K562 (cell line): ENCODE data around the gene TLCD4. TPM values are rescaled to one million over a fixed set of nuclear protein-coding genes. Genes with fewer than 3 reads are reported as not detected.

ENCODE experiments used
- ATAC-seq: fragments of 200-7000 bp; cut with Tn5 transposase; 3 replicates; pipeline ENCODE4 v1.9.1; 2020; ENCODE audit warnings: moderate library complexity
- BruUV-seq: library from RNA; stranded (reverse); fragments of 400-500 nt; replicated peaks from 2 replicates; lab custom pipeline; 2021; lab: Mats Ljungman, UMichigan
- CTCF ChIA-PET: fragments of 300-600 bp; formaldehyde crosslinking; extraction: SDS; loops from one replicate; lab custom pipeline; 2021; ENCODE audit warnings: low intra/inter-chr PET ratio; lab: Yijun Ruan, JAX
- POLR2A ChIA-PET: fragments of 300-600, 350-650 bp; sonication (Branson Sonifier 250); formaldehyde crosslinking; extraction: SDS; loops from one replicate; lab custom pipeline; 2021; ENCODE audit warnings: antibody characterized with exemption, inconsistent platforms; lab: Yijun Ruan, JAX
- DNase-seq, 4 experiments: peaks; one replicate each; pipeline versions ENCODE4 v3.0.0 to v3.0.0-alpha.2; 2011 to 2018; ENCODE audit warnings: low spot score in 3 of 4, mixed read lengths in 3 of 4; ENCODE audit errors: extremely low read depth in 1 of 4
- FAIRE-seq: peaks from 2 replicates; lab custom pipeline; 2011; peaks lifted over from hg19 to GRCh38; lab: Jason Lieb, UNC
- H2AFZ ChIP-seq: 2 replicates; pipeline ENCODE4 v1.6.0; 2011; ENCODE audit warnings: low read depth, low read length, control low read depth, inconsistent platforms
- H3K27ac ChIP-seq: fragments of 200-600 bp; 3 replicates; pipeline ENCODE4 v1.8.0; 2011; ENCODE audit warnings: low read depth, mild to moderate bottlenecking, control low read depth, inconsistent platforms, low read length, moderate library complexity, mixed read lengths; ENCODE audit errors: extremely low read depth
- H3K27me3 ChIP-seq, 2 experiments: fragments of 300-600 bp in 1 of 2; 2 replicates in 1 of 2; 3 replicates in 1 of 2; pipeline versions ENCODE4 v1.6.0 to v1.8.0; 2011; ENCODE audit warnings: inconsistent platforms in 2 of 2, low read length in 2 of 2, mild to moderate bottlenecking in 1 of 2, mixed read lengths in 1 of 2, moderate library complexity in 1 of 2; ENCODE audit not compliant: control insufficient read depth in 2 of 2, insufficient read depth in 2 of 2
- H3K36me3 ChIP-seq: fragments of 300-600 bp; 3 replicates; pipeline ENCODE4 v1.8.0; 2011; ENCODE audit warnings: mild to moderate bottlenecking, low read length, inconsistent platforms; ENCODE audit not compliant: control insufficient read depth, insufficient read depth
- H3K4me1 ChIP-seq, 2 experiments: fragments of 200-600 bp in 1 of 2; replicated peaks in 1 of 2; 2 replicates in 1 of 2; 3 replicates in 1 of 2; pipeline versions ENCODE4 v1.5.1 to v1.8.0; 2011; ENCODE audit warnings: inconsistent platforms in 2 of 2, low read length in 2 of 2, mild to moderate bottlenecking in 1 of 2, mixed read lengths in 1 of 2, moderate library complexity in 1 of 2; ENCODE audit not compliant: control insufficient read depth in 2 of 2, insufficient read depth in 2 of 2
- H3K4me2 ChIP-seq: 2 replicates; pipeline ENCODE4 v1.6.1; 2011; ENCODE audit warnings: low read length, control low read depth, inconsistent platforms, mixed read lengths; ENCODE audit not compliant: insufficient read depth
- H3K4me3 ChIP-seq: fragments of 200-600 bp; sonication (generic), shearing (Covaris generic); 2 replicates; pipeline ENCODE4 v1.5.1; 2016; ENCODE audit warnings: control low read depth, inconsistent platforms
- H3K79me2 ChIP-seq: fragments of 200-600 bp; 3 replicates; pipeline ENCODE4 v1.8.0; 2011; ENCODE audit warnings: low read length, inconsistent platforms; ENCODE audit not compliant: control insufficient read depth, insufficient read depth
- H3K9ac ChIP-seq, 2 experiments: 2 replicates each; pipeline versions ENCODE4 v1.6.0 to v1.6.1; 2011; ENCODE audit warnings: low read depth in 2 of 2, low read length in 2 of 2, control low read depth in 1 of 2, inconsistent platforms in 1 of 2, mild to moderate bottlenecking in 1 of 2, mixed read lengths in 1 of 2; ENCODE audit not compliant: insufficient read depth in 1 of 2
- H3K9me1 ChIP-seq: one replicate; pipeline ENCODE4 v1.6.0; 2011; ENCODE audit warnings: inconsistent platforms, mild to moderate bottlenecking, low read length, moderate library complexity; ENCODE audit not compliant: control insufficient read depth, insufficient read depth
- H3K9me3 ChIP-seq: replicated peaks from 2 replicates; pipeline ENCODE4 v1.5.1; 2011; ENCODE audit warnings: low read depth, low read length, inconsistent platforms; ENCODE audit not compliant: control insufficient read depth, insufficient read depth
- H4K20me1 ChIP-seq: replicated peaks from 2 replicates; pipeline ENCODE4 v1.6.1; 2011; ENCODE audit warnings: low read length, inconsistent platforms, mixed read lengths; ENCODE audit not compliant: control insufficient read depth, insufficient read depth
- RBM15 ChIP-seq: fragments of 200-400 bp; formaldehyde crosslinking; IDR thresholded peaks from 2 replicates; pipeline ENCODE4 v1.6.1; 2018; ENCODE audit warnings: mild to moderate bottlenecking, low read length, moderate library complexity; ENCODE audit not compliant: insufficient read depth
- SAP30 ChIP-seq: fragments of 200-600 bp; sonication (generic); IDR thresholded peaks from 2 replicates; pipeline ENCODE4 v1.6.1; 2012; ENCODE audit warnings: borderline replicate concordance, low read depth, mild to moderate bottlenecking, moderate library complexity, low read length, control low read depth, inconsistent platforms; ENCODE audit not compliant: insufficient read depth, poor library complexity, severe bottlenecking
- SRF ChIP-seq, 2 experiments: fragments of 250-450, 450-650 bp in 1 of 2; sonication (Bioruptor Pico) in 1 of 2; sonication (generic) in 1 of 2; formaldehyde crosslinking; IDR thresholded peaks; 2 replicates each; pipeline versions ENCODE4 v1.5.0 to v1.5.1; 2020 to 2022; ENCODE audit warnings: mild to moderate bottlenecking in 1 of 2, missing genetic modification reagents in 1 of 2
- ZFX ChIP-seq: sonication (generic); formaldehyde crosslinking; IDR thresholded peaks from 2 replicates; pipeline ENCODE4 v1.8.0; 2022; ENCODE audit warnings: mild to moderate bottlenecking, missing genetic modification reagents, moderate library complexity
- ZNF778 ChIP-seq: fragments of 450-650 bp; formaldehyde crosslinking; IDR thresholded peaks from 2 replicates; pipeline ENCODE4 v1.4.0; 2020; ENCODE audit warnings: mild to moderate bottlenecking, moderate library complexity
- WGBS: fragments of 100-300 bp; shearing (Covaris generic); methylation state at CpG from one replicate; pipeline ENCODE4 v1.1.6; 2016; ENCODE audit warnings: low coverage, mixed read lengths; ENCODE audit not compliant: insufficient coverage; ENCODE audit errors: missing lambda C conversion rate; 5-methylcytosine and 5-hydroxymethylcytosine counted together
- in situ Hi-C: fragments of 300-500 bp; cut with MboI; formaldehyde crosslinking; loops from 4 replicates; pipeline ENCODE4 v1.15.0; 2018; ENCODE audit warnings: inconsistent platforms, mixed read lengths
- intact Hi-C: fragments of 100-400 bp; cut with micrococcal nuclease; formaldehyde crosslinking; loops from 2 replicates; pipeline ENCODE4 v1.14.2; 2022
- polyA plus RNA-seq, 8 experiments: library from polyadenylated mRNA; depleted of rRNA in 4 of 8; stranded (reverse) in 5 of 8; unstranded in 3 of 8; fragments of >200 nt; fragmentation: Nextera tagmentation in 2 of 8; fragmentation: Illumina TruSeq in 1 of 8; extraction: Ambion mirVana in 2 of 8; extraction: Trizol in 1 of 8; gene quantifications; 2 replicates each; pipeline versions ENCODE4 v1.2.1 to v1.2.3, GENCODE V29; 2011 to 2014; ENCODE audit warnings: inconsistent platforms in 1 of 8, missing spikeins in 1 of 8
- total RNA-seq, 7 experiments: library from RNA; depleted of rRNA in 6 of 7; stranded (reverse); fragments of >200 nt in 6 of 7; fragmentation: Illumina TruSeq in 2 of 7; extraction: Trizol in 2 of 7; gene quantifications; 2 replicates each; pipeline versions ENCODE4 v1.2.1 to v1.2.3, GENCODE V29; 2011 to 2021; ENCODE audit warnings: low replicate concordance in 1 of 7
- TF ChIP-seq, protein P1 (sequence below): sonication (generic); formaldehyde crosslinking; IDR thresholded peaks from 2 replicates; pipeline ENCODE4 v1.8.0; 2022; ENCODE audit warnings: missing genetic modification reagents, mild to moderate bottlenecking, borderline replicate concordance
- TF ChIP-seq, protein P2 (sequence below): IDR thresholded peaks from 2 replicates; pipeline ENCODE4 v1.6.1; 2016; ENCODE audit warnings: missing genetic modification characterization, missing compliant biosample characterization
- TF ChIP-seq, protein P3 (sequence below): fragments of 450-650 bp; IDR thresholded peaks from 2 replicates; pipeline ENCODE4 v1.7.0; 2016; ENCODE audit warnings: borderline replicate concordance
- TF ChIP-seq, protein P4 (sequence below): fragments of 450-650 bp; IDR thresholded peaks from 2 replicates; pipeline ENCODE4 v1.6.1; 2017; ENCODE audit warnings: mild to moderate bottlenecking, moderate library complexity

TLCD4 gene
- total and polyA plus RNA-seq, 9 of the 15 experiments (the other 6 are each of a cell fraction or from before 2014, with no cell fraction given) = 3.5 to 19.8 (median 7.6) TPM

DNA sequence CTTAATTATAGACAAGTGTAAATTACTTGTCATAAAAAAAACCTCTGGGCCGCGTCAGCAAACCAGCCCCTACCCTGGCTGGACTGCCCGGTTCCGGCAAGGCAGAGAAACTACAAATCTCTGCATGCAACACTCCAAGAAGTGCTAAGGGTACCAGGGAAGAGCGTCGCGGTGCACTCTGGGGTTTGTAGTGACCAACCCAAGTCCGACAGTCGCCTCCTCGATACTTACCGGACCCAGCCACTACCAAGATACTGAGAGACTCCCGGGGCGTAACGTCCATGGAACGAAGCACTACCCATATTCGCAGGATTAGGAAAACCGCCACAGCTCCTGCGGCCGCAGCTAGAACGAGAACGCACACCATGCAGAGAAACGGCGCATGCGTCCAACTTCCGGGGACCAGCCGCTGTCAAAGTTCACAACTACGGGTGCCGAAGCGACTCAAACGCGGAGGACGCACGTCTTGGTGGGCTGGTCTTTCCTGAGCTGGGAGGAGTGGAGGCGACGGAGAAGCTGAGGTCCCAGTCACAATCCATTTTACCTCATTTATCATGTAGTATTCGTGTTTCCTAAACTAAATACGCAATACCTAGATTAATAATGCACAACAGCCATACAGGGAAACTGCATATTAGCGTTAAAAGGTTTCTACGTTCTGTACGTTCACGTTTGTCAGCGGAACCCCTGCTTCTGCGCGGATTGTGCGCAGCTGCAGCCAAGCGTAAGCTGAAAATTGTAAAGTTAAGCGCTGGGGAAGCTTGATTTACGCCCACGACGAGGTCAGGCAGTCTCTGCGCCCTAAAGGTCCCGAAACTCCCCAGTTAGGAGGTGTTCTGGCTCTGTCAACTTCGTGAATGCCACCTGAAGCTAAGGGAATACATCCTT is 44.4 kb upstream of the TLCD4 start, which contains the start of gene ALG14:
TSS of gene ALG14 (minus strand) at position 420 of the 888 bp plus-strand sequence. CDS start at position 367, 53 bp downstream.
- in situ Hi-C loops (no loop called here), intact Hi-C loops (loop anchor here (1.0 to 2.0 kb wide), 2 partner anchors 44 to 162 kb away; partner anchors contain the start of genes RWDD3 and TLCD4)
- no peak for TF ChIP-seq ZNF778
- TF ChIP-seq, protein P1, sequence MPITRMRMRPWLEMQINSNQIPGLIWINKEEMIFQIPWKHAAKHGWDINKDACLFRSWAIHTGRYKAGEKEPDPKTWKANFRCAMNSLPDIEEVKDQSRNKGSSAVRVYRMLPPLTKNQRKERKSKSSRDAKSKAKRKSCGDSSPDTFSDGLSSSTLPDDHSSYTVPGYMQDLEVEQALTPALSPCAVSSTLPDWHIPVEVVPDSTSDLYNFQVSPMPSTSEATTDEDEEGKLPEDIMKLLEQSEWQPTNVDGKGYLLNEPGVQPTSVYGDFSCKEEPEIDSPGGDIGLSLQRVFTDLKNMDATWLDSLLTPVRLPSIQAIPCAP (CRISPR knock-in tag) = no peak
- TF ChIP-seq RBM15 = no peak
- TF ChIP-seq, protein P2, sequence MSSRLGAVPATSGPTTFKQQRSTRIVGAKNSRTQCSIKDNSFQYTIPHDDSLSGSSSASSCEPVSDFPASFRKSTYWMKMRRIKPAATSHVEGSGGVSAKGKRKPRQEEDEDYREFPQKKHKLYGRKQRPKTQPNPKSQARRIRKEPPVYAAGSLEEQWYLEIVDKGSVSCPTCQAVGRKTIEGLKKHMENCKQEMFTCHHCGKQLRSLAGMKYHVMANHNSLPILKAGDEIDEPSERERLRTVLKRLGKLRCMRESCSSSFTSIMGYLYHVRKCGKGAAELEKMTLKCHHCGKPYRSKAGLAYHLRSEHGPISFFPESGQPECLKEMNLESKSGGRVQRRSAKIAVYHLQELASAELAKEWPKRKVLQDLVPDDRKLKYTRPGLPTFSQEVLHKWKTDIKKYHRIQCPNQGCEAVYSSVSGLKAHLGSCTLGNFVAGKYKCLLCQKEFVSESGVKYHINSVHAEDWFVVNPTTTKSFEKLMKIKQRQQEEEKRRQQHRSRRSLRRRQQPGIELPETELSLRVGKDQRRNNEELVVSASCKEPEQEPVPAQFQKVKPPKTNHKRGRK (tag) = no peak
- TF ChIP-seq, protein P3, sequence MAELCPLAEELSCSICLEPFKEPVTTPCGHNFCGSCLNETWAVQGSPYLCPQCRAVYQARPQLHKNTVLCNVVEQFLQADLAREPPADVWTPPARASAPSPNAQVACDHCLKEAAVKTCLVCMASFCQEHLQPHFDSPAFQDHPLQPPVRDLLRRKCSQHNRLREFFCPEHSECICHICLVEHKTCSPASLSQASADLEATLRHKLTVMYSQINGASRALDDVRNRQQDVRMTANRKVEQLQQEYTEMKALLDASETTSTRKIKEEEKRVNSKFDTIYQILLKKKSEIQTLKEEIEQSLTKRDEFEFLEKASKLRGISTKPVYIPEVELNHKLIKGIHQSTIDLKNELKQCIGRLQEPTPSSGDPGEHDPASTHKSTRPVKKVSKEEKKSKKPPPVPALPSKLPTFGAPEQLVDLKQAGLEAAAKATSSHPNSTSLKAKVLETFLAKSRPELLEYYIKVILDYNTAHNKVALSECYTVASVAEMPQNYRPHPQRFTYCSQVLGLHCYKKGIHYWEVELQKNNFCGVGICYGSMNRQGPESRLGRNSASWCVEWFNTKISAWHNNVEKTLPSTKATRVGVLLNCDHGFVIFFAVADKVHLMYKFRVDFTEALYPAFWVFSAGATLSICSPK = peak; percentile 49; the same call in 1 of the 2 replicates
- TF ChIP-seq SAP30 = peak; percentile 50
- TF ChIP-seq, protein P4, sequence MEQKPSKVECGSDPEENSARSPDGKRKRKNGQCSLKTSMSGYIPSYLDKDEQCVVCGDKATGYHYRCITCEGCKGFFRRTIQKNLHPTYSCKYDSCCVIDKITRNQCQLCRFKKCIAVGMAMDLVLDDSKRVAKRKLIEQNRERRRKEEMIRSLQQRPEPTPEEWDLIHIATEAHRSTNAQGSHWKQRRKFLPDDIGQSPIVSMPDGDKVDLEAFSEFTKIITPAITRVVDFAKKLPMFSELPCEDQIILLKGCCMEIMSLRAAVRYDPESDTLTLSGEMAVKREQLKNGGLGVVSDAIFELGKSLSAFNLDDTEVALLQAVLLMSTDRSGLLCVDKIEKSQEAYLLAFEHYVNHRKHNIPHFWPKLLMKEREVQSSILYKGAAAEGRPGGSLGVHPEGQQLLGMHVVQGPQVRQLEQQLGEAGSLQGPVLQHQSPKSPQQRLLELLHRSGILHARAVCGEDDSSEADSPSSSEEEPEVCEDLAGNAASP = no peak
- TF ChIP-seq ZFX (CRISPR knock-in tag) = no peak
- no peak for TF ChIP-seq SRF (CRISPR knock-in tag; IDR thresholded peaks at IDR 0.05)

More for the DNA sequence above, 44.4 kb upstream of the TLCD4 start, which contains the start of gene ALG14:
- WGBS = under 1% methylated on average over 51 of the region's 53 CpGs
- peak within 1 kb of the TSS; percentile 99 for H2AFZ ChIP-seq
- ATAC-seq = peak; percentile 99
- peaks cover 0 to 5% of the 10 kb centered on the region in 2 experiments; a peak in 2 of 5 replicates for H3K4me1 ChIP-seq
- peak within 1 kb of the TSS; percentile 73 to 87 for H3K9ac ChIP-seq
- peak; percentile 86 to 97 (median 90) for DNase-seq
- CTCF ChIA-PET = interaction anchor here (0.6 kb wide), 1 partner anchor 162 kb away, joined by 3 read pairs; no protein-coding TSS in a partner anchor
- no peaks in the 10 kb centered on the region for H3K27me3 ChIP-seq
- H3K4me2 ChIP-seq = peak within 1 kb of the TSS; percentile 92
- H3K27ac ChIP-seq = peak within 1 kb of the TSS; percentile 66
- POLR2A ChIA-PET = interaction anchor here (1.3 to 1.4 kb wide), 2 partner anchors 12 to 45 kb away, joined by 4 to 9 read pairs; partner anchors contain the start of gene TLCD4
- TSS peak; percentile 96 for BruUV-seq
- peak within 1 kb of the TSS; percentile 54 for H3K4me3 ChIP-seq
- no peaks in the 10 kb centered on the region for H3K9me3 ChIP-seq
- no peaks in the 10 kb centered on the region for H4K20me1 ChIP-seq
- FAIRE-seq = peak; percentile 99
- H3K36me3 ChIP-seq = no peaks in the 10 kb centered on the region
- no peaks in the 10 kb centered on the region; the same call in 2 of the 3 replicates for H3K79me2 ChIP-seq
- H3K9me1 ChIP-seq = no peaks in the 10 kb centered on the region
